HG03025 (cell line): ENCODE data around the gene RAB24.
"Not testable (repeated sequence)": the region's sequence is repeated elsewhere in the genome, so short reads cannot be mapped to it uniquely, and the experiment has no call there.

ENCODE experiments used
- ATAC-seq: cut with Tn5 transposase; IDR thresholded peaks from one replicate; pipeline ENCODE4 v1.9.1; 2021; ENCODE audit warnings: mild to moderate bottlenecking, moderate library complexity; ENCODE audit not compliant: unreplicated experiment, low FRiP score

RAB24 gene

GRCh38 chr5:177311723-177312648 is 8.5 kb upstream of the RAB24 start, which contains the start of gene MXD3:
MXD3 (minus strand) TSS chr5:177311898; CDS start chr5:177311830, 68 bp downstream.
- ATAC-seq: peak; percentile 75

GRCh38 chr5:177311392-177311722 is 7.8 kb upstream of the RAB24 start:
- no peak for ATAC-seq

- ATAC-seq: no peak
Measured at GRCh38 chr5:177310757-177311391, 7.4 kb upstream of the RAB24 start.

GRCh38 chr5:177310332-177310731 is 6.8 kb upstream of the RAB24 start:
- ATAC-seq: no peak

GRCh38 chr5:177309351-177310191 is 6.1 kb upstream of the RAB24 start:
- no peak for ATAC-seq

- no peak for ATAC-seq
Measured at GRCh38 chr5:177308740-177309139, 5.2 kb upstream of the RAB24 start.

- ATAC-seq: no peak
Measured at GRCh38 chr5:177307544-177308363, 4.2 kb upstream of the RAB24 start.

GRCh38 chr5:177306674-177307543 is 3.4 kb upstream of the RAB24 start:
- no peak for ATAC-seq

GRCh38 chr5:177306103-177306640 is 2.7 kb upstream of the RAB24 start:
- not testable (repeated sequence) for ATAC-seq

- ATAC-seq: no peak
Measured at GRCh38 chr5:177304392-177305119, 1.0 kb upstream of the RAB24 start.

- no peak for ATAC-seq
Measured at GRCh38 chr5:177303925-177304391, 439 bp upstream of the RAB24 start.

- no peak for ATAC-seq
Measured at GRCh38 chr5:177302354-177303110, 987 bp downstream of the RAB24 start.

GRCh38 chr5:177301503-177302165 is 1.9 kb downstream of the RAB24 start:
- ATAC-seq: no peak

- no peak for ATAC-seq
Measured at GRCh38 chr5:177300951-177301350, 2.6 kb downstream of the RAB24 start.

- no peak for ATAC-seq
Measured at GRCh38 chr5:177300236-177300880, 3.2 kb downstream of the RAB24 start.

- ATAC-seq: no peak
Measured at GRCh38 chr5:177299697-177300096, 3.8 kb downstream of the RAB24 start.
